K562 (cell line): Measurements from ENCODE around the gene ZFYVE16. TPM values are rescaled to one million over a fixed set of nuclear protein-coding genes. Genes with fewer than 3 reads are reported as not detected.

Experiments
- ATAC-seq: fragments of 200-7000 bp; cut with Tn5 transposase; 3 replicates; pipeline ENCODE4 v1.9.1; 2020; ENCODE audit warnings: moderate library complexity
- BruUV-seq: library from RNA; stranded (reverse); fragments of 400-500 nt; replicated peaks from 2 replicates; lab custom pipeline; 2021; lab: Mats Ljungman, UMichigan
- CTCF ChIA-PET: fragments of 300-600 bp; formaldehyde crosslinking; extraction: SDS; loops from one replicate; lab custom pipeline; 2021; ENCODE audit warnings: low intra/inter-chr PET ratio; lab: Yijun Ruan, JAX
- POLR2A ChIA-PET: fragments of 300-600, 350-650 bp; sonication (Branson Sonifier 250); formaldehyde crosslinking; extraction: SDS; loops from one replicate; lab custom pipeline; 2021; ENCODE audit warnings: antibody characterized with exemption, inconsistent platforms; lab: Yijun Ruan, JAX
- DNase-seq, 4 experiments: peaks; one replicate each; pipeline versions ENCODE4 v3.0.0 to v3.0.0-alpha.2; 2011 to 2018; ENCODE audit warnings: low spot score in 3 of 4, mixed read lengths in 3 of 4; ENCODE audit errors: extremely low read depth in 1 of 4
- FAIRE-seq: peaks from 2 replicates; lab custom pipeline; 2011; peaks lifted over from hg19 to GRCh38; lab: Jason Lieb, UNC
- H2AFZ ChIP-seq: 2 replicates; pipeline ENCODE4 v1.6.0; 2011; ENCODE audit warnings: low read depth, low read length, control low read depth, inconsistent platforms
- H3K27ac ChIP-seq: fragments of 200-600 bp; 3 replicates; pipeline ENCODE4 v1.8.0; 2011; ENCODE audit warnings: low read depth, mild to moderate bottlenecking, control low read depth, inconsistent platforms, low read length, moderate library complexity, mixed read lengths; ENCODE audit errors: extremely low read depth
- H3K27me3 ChIP-seq, 2 experiments: fragments of 300-600 bp in 1 of 2; 2 replicates in 1 of 2; 3 replicates in 1 of 2; pipeline versions ENCODE4 v1.6.0 to v1.8.0; 2011; ENCODE audit warnings: inconsistent platforms in 2 of 2, low read length in 2 of 2, mild to moderate bottlenecking in 1 of 2, mixed read lengths in 1 of 2, moderate library complexity in 1 of 2; ENCODE audit not compliant: control insufficient read depth in 2 of 2, insufficient read depth in 2 of 2
- H3K36me3 ChIP-seq: fragments of 300-600 bp; 3 replicates; pipeline ENCODE4 v1.8.0; 2011; ENCODE audit warnings: mild to moderate bottlenecking, low read length, inconsistent platforms; ENCODE audit not compliant: control insufficient read depth, insufficient read depth
- H3K4me1 ChIP-seq, 2 experiments: fragments of 200-600 bp in 1 of 2; replicated peaks in 1 of 2; 2 replicates in 1 of 2; 3 replicates in 1 of 2; pipeline versions ENCODE4 v1.5.1 to v1.8.0; 2011; ENCODE audit warnings: inconsistent platforms in 2 of 2, low read length in 2 of 2, mild to moderate bottlenecking in 1 of 2, mixed read lengths in 1 of 2, moderate library complexity in 1 of 2; ENCODE audit not compliant: control insufficient read depth in 2 of 2, insufficient read depth in 2 of 2
- H3K4me2 ChIP-seq: 2 replicates; pipeline ENCODE4 v1.6.1; 2011; ENCODE audit warnings: low read length, control low read depth, inconsistent platforms, mixed read lengths; ENCODE audit not compliant: insufficient read depth
- H3K4me3 ChIP-seq: fragments of 200-600 bp; sonication (generic), shearing (Covaris generic); 2 replicates; pipeline ENCODE4 v1.5.1; 2016; ENCODE audit warnings: control low read depth, inconsistent platforms
- H3K79me2 ChIP-seq: fragments of 200-600 bp; 3 replicates; pipeline ENCODE4 v1.8.0; 2011; ENCODE audit warnings: low read length, inconsistent platforms; ENCODE audit not compliant: control insufficient read depth, insufficient read depth
- H3K9ac ChIP-seq, 2 experiments: 2 replicates each; pipeline versions ENCODE4 v1.6.0 to v1.6.1; 2011; ENCODE audit warnings: low read depth in 2 of 2, low read length in 2 of 2, control low read depth in 1 of 2, inconsistent platforms in 1 of 2, mild to moderate bottlenecking in 1 of 2, mixed read lengths in 1 of 2; ENCODE audit not compliant: insufficient read depth in 1 of 2
- H3K9me1 ChIP-seq: one replicate; pipeline ENCODE4 v1.6.0; 2011; ENCODE audit warnings: inconsistent platforms, mild to moderate bottlenecking, low read length, moderate library complexity; ENCODE audit not compliant: control insufficient read depth, insufficient read depth
- H3K9me3 ChIP-seq: replicated peaks from 2 replicates; pipeline ENCODE4 v1.5.1; 2011; ENCODE audit warnings: low read depth, low read length, inconsistent platforms; ENCODE audit not compliant: control insufficient read depth, insufficient read depth
- H4K20me1 ChIP-seq: replicated peaks from 2 replicates; pipeline ENCODE4 v1.6.1; 2011; ENCODE audit warnings: low read length, inconsistent platforms, mixed read lengths; ENCODE audit not compliant: control insufficient read depth, insufficient read depth
- BRF2 ChIP-seq: IDR thresholded peaks from 3 replicates; pipeline ENCODE4 v1.6.1; 2011; ENCODE audit warnings: borderline replicate concordance, mild to moderate bottlenecking; ENCODE audit not compliant: insufficient read length, insufficient read depth
- CEBPB ChIP-seq: fragments of 450-650 bp; IDR thresholded peaks from 2 replicates; pipeline ENCODE4 v1.6.1; 2016; ENCODE audit warnings: missing genetic modification characterization, missing compliant biosample characterization
- CEBPG ChIP-seq, 3 experiments: fragments of 200-800 bp in 1 of 3; sonication (Bioruptor generic) in 1 of 3; sonication (generic) in 1 of 3; formaldehyde crosslinking in 1 of 3; IDR thresholded peaks in 2 of 3; conservative IDR thresholded peaks in 1 of 3; 2 replicates each; pipeline versions ENCODE4 v1.6.1 to v1.8.0; 2016 to 2022; ENCODE audit warnings: missing compliant biosample characterization in 2 of 3, missing genetic modification characterization in 2 of 3, mild to moderate bottlenecking in 1 of 3, missing genetic modification reagents in 1 of 3
- DNMT1 ChIP-seq: fragments of 450-650 bp; IDR thresholded peaks from 2 replicates; pipeline ENCODE4 v1.6.1; 2016; ENCODE audit warnings: antibody characterized with exemption, mild to moderate bottlenecking
- DPF2 ChIP-seq: fragments of 450-650 bp; IDR thresholded peaks from 2 replicates; pipeline ENCODE4 v1.6.1; 2016
- MCM2 ChIP-seq: fragments of 450-650 bp; IDR thresholded peaks from 2 replicates; pipeline ENCODE4 v1.6.1; 2017; ENCODE audit warnings: low read depth, mild to moderate bottlenecking
- MEIS2 ChIP-seq: fragments of 450-650 bp; IDR thresholded peaks from 2 replicates; pipeline ENCODE4 v1.6.1; 2014; ENCODE audit warnings: mild to moderate bottlenecking; ENCODE audit not compliant: partially characterized antibody
- MTA3 ChIP-seq: fragments of 450-650 bp; formaldehyde crosslinking; IDR thresholded peaks from 2 replicates; pipeline ENCODE4 v1.6.1; 2017; ENCODE audit warnings: mild to moderate bottlenecking, borderline replicate concordance
- NBN ChIP-seq: fragments of 450-650 bp; IDR thresholded peaks from 2 replicates; pipeline ENCODE4 v1.6.1; 2016; ENCODE audit warnings: low read depth, mild to moderate bottlenecking
- PRMT5 ChIP-seq: sonication (generic); formaldehyde crosslinking; IDR thresholded peaks from 2 replicates; pipeline ENCODE4 v1.5.0; 2020; ENCODE audit warnings: missing genetic modification reagents
- RBFOX2 ChIP-seq: fragments of 200-400 bp; formaldehyde crosslinking; IDR thresholded peaks from 2 replicates; pipeline ENCODE4 v1.6.1; 2017; ENCODE audit warnings: low read depth, mild to moderate bottlenecking, low read length, moderate library complexity
- USF1 ChIP-seq: sonication (generic); formaldehyde crosslinking; IDR thresholded peaks from 2 replicates; pipeline ENCODE4 v1.9.0; 2022; ENCODE audit warnings: mild to moderate bottlenecking, missing genetic modification reagents
- ZNF143 ChIP-seq: sonication (generic); formaldehyde crosslinking; IDR thresholded peaks from 2 replicates; pipeline ENCODE4 v1.9.0; 2022; ENCODE audit warnings: mild to moderate bottlenecking, missing genetic modification reagents
- WGBS: fragments of 100-300 bp; shearing (Covaris generic); methylation state at CpG from one replicate; pipeline ENCODE4 v1.1.6; 2016; ENCODE audit warnings: low coverage, mixed read lengths; ENCODE audit not compliant: insufficient coverage; ENCODE audit errors: missing lambda C conversion rate; 5-methylcytosine and 5-hydroxymethylcytosine counted together
- in situ Hi-C: fragments of 300-500 bp; cut with MboI; formaldehyde crosslinking; loops from 4 replicates; pipeline ENCODE4 v1.15.0; 2018; ENCODE audit warnings: inconsistent platforms, mixed read lengths
- intact Hi-C: fragments of 100-400 bp; cut with micrococcal nuclease; formaldehyde crosslinking; loops from 2 replicates; pipeline ENCODE4 v1.14.2; 2022
- polyA plus RNA-seq, 8 experiments: library from polyadenylated mRNA; depleted of rRNA in 4 of 8; stranded (reverse) in 5 of 8; unstranded in 3 of 8; fragments of >200 nt; fragmentation: Nextera tagmentation in 2 of 8; fragmentation: Illumina TruSeq in 1 of 8; extraction: Ambion mirVana in 2 of 8; extraction: Trizol in 1 of 8; gene quantifications; 2 replicates each; pipeline versions ENCODE4 v1.2.1 to v1.2.3, GENCODE V29; 2011 to 2014; ENCODE audit warnings: inconsistent platforms in 1 of 8, missing spikeins in 1 of 8
- total RNA-seq, 7 experiments: library from RNA; depleted of rRNA in 6 of 7; stranded (reverse); fragments of >200 nt in 6 of 7; fragmentation: Illumina TruSeq in 2 of 7; extraction: Trizol in 2 of 7; gene quantifications; 2 replicates each; pipeline versions ENCODE4 v1.2.1 to v1.2.3, GENCODE V29; 2011 to 2021; ENCODE audit warnings: low replicate concordance in 1 of 7
- TF ChIP-seq, protein P1 (sequence below): fragments of 450-650 bp; IDR thresholded peaks from 2 replicates; pipeline ENCODE4 v1.6.1; 2016; ENCODE audit warnings: missing biosample characterization, missing genetic modification characterization
- TF ChIP-seq, protein P2 (sequence below): sonication (generic); formaldehyde crosslinking; IDR thresholded peaks from 2 replicates; pipeline ENCODE4 v1.8.1; 2023; ENCODE audit warnings: mild to moderate bottlenecking, missing genetic modification reagents

The ZFYVE16 gene
- total and polyA plus RNA-seq, 9 of the 15 experiments (the other 6 are each of a cell fraction or from before 2014, with no cell fraction given): 6.0 to 18.9 (median 12.5) TPM

GRCh38 chr5:80414113-80414512, 6.2 kb downstream of the ZFYVE16 start:
- ChIA-PET CTCF (no interaction called here), POLR2A (no interaction called here)
- in situ Hi-C loops (loop anchor here (25.0 kb wide), 1 partner anchor 1902 kb away; no protein-coding TSS in a partner anchor), intact Hi-C loops (no loop called here)
- peaks cover 26% of the 10 kb centered on the region for H3K79me2 ChIP-seq
- ATAC-seq: no peak
- FAIRE-seq: no peak
- peaks cover 0 to 6% of the 10 kb centered on the region in 2 experiments; a peak in 1 of 5 replicates for H3K4me1 ChIP-seq
- H3K9me1 ChIP-seq: no peaks in the 10 kb centered on the region
- H3K9ac ChIP-seq: no peak overlapping the region
- H3K27ac ChIP-seq: no peak overlapping the region
- H3K4me3 ChIP-seq: no peak overlapping the region
- DNase-seq: no peak
- TF ChIP-seq, protein P1, sequence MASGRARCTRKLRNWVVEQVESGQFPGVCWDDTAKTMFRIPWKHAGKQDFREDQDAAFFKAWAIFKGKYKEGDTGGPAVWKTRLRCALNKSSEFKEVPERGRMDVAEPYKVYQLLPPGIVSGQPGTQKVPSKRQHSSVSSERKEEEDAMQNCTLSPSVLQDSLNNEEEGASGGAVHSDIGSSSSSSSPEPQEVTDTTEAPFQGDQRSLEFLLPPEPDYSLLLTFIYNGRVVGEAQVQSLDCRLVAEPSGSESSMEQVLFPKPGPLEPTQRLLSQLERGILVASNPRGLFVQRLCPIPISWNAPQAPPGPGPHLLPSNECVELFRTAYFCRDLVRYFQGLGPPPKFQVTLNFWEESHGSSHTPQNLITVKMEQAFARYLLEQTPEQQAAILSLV (tag): 0 out of 2 replicates have a peak, but pooled peaks have one; percentile 26
- no peak for TF ChIP-seq USF1 (CRISPR knock-in tag)
- no peak for TF ChIP-seq MEIS2
- TF ChIP-seq ZNF143 (CRISPR knock-in tag): no peak
- TF ChIP-seq MTA3: no peak
- TF ChIP-seq CEBPB (tag): peak; percentile 92
- no peak for TF ChIP-seq NBN
- TF ChIP-seq DNMT1: no peak
- no peak for TF ChIP-seq MCM2
- TF ChIP-seq, protein P2, sequence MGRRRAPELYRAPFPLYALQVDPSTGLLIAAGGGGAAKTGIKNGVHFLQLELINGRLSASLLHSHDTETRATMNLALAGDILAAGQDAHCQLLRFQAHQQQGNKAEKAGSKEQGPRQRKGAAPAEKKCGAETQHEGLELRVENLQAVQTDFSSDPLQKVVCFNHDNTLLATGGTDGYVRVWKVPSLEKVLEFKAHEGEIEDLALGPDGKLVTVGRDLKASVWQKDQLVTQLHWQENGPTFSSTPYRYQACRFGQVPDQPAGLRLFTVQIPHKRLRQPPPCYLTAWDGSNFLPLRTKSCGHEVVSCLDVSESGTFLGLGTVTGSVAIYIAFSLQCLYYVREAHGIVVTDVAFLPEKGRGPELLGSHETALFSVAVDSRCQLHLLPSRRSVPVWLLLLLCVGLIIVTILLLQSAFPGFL: no peak
- TF ChIP-seq BRF2: no peak
- TF ChIP-seq PRMT5 (CRISPR knock-in tag): no peak
- no peak for TF ChIP-seq RBFOX2
- TF ChIP-seq CEBPG (CRISPR knock-in tag; IDR thresholded peaks at IDR 0.05): peak; percentile 35; the same call in 1 of the 2 replicates
- TF ChIP-seq CEBPG (tag; conservative IDR thresholded peaks at IDR 0.05 in 1 of 2, IDR thresholded peaks at IDR 0.05 in 1 of 2): peak; percentile 65 to 76
- no peak for TF ChIP-seq DPF2
- H3K9me3 ChIP-seq: no peaks in the 10 kb centered on the region
- WGBS: 73% methylated on average over 1 of the region's 1 CpG
- H3K27me3 ChIP-seq: no peaks in the 10 kb centered on the region
- no TSS peak for BruUV-seq
- H2AFZ ChIP-seq: no peak overlapping the region
- peaks cover 3% of the 10 kb centered on the region; the same call in 1 of the 3 replicates for H3K36me3 ChIP-seq
- no peaks in the 10 kb centered on the region; the same call in 1 of the 2 replicates for H4K20me1 ChIP-seq
- no peak overlapping the region for H3K4me2 ChIP-seq
